GM13977 (cell line): ENCODE data around the gene ELF5.

Source experiments
- DNase-seq: peaks from one replicate; pipeline ENCODE4 v3.0.0; 2012; ENCODE audit warnings: low spot score
- CTCF ChIP-seq: IDR thresholded peaks from 2 replicates; pipeline ENCODE4 v1.5.1; 2012; ENCODE audit warnings: mild to moderate bottlenecking, control low read depth; ENCODE audit not compliant: insufficient read depth; ENCODE audit errors: extremely low read depth, missing control alignments
- in situ Hi-C: fragments of 300-500 bp; cut with MboI; formaldehyde crosslinking; loops from one replicate; pipeline ENCODE4 v1.12.0; 2022; ENCODE audit warnings: low sequenced_read_pairs, low pct_unique_long_range_greater_than_20kb, mixed read lengths, inconsistent platforms; ENCODE audit not compliant: unreplicated experiment

Gene ELF5

GRCh38 chr11:34445956-34446355 lies 67.6 kb downstream of the ELF5 start:
- DNase-seq = no peak
- TF ChIP-seq CTCF = no peak
- in situ Hi-C loops = no loop called here

- no peak for TF ChIP-seq CTCF
- no peak for DNase-seq
- in situ Hi-C loops = no loop called here
Observed at GRCh38 chr11:34444428-34444827, 69.2 kb downstream of the ELF5 start.

- DNase-seq = no peak
- in situ Hi-C loops = no loop called here
- TF ChIP-seq CTCF = no peak
Observed at GRCh38 chr11:34443136-34443535, 70.5 kb downstream of the ELF5 start.

GRCh38 chr11:34441814-34442213 lies 71.8 kb downstream of the ELF5 start:
- DNase-seq = no peak
- in situ Hi-C loops = no loop called here
- no peak for TF ChIP-seq CTCF

- no peak for DNase-seq
- TF ChIP-seq CTCF = no peak
Observed at GRCh38 chr11:34439610-34440198, 73.9 kb downstream of the ELF5 start.

GRCh38 chr11:34438529-34439507 lies 74.8 kb downstream of the ELF5 start, which contains the start of gene CAT:
CAT (plus strand) TSS chr11:34438934; CDS start chr11:34439014, 80 bp downstream.
- no peak for TF ChIP-seq CTCF
- in situ Hi-C loops = no loop called here
- peak; percentile 93 for DNase-seq

More at GRCh38 chr11:34439610-34440198, 73.9 kb downstream of the ELF5 start:
- in situ Hi-C loops = no loop called here
